NCI-H146 treated with DMSO at 0.1 percent for 48 hours (cell line): ENCODE data around the gene P4HB.

Source experiments
- DNase-seq: peaks from one replicate; lab custom pipeline; 2025; ENCODE audit not compliant: unreplicated experiment; lab: John Stamatoyannopoulos, UW

Gene P4HB

DNA sequence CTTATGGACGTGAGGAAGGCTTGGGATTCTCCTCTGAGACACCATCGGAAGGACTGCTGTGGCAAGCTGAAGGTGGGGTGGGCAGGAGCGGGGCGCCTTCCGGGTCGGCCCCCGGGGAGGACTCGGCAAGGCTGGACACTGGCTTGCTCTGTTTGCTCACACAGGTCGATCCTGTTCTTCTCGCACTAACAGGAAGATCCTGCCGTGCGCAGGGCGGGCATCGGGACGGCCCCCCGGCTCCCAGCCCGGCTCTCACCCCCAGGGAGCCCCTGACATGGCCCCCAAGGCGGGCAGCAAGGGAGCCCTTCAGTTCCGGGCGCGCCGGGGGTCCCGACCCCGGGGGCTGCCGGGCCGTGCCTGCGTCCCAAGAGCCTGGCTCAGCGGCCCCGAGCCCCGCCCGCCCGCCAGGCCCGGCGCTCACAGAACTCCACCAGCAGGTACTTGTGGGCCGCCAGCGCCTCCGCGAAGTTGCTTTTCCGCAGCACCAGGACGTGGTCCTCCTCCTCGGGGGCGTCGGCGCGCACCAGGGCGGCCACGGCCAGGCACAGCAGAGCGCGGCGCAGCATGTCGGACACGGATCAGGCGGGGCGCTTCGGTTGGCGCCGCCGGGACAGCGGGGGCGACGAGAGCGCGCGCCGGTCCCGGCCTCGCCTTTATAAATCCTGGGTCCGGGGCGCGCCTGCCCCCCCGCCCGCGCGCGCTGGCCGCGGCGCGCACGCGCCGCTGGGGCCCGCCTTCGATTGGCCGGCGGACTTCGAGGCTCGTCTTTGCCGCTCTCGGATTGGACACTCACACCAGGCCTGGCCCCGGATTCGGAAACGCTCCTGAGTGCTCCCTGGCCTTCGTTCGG, at the start of gene P4HB:
Gene P4HB, minus strand, starts transcription at position 630 of the 850 bp plus-strand sequence. Its CDS starts 64 bp downstream, at position 566.
- DNase-seq: no peak

DNA sequence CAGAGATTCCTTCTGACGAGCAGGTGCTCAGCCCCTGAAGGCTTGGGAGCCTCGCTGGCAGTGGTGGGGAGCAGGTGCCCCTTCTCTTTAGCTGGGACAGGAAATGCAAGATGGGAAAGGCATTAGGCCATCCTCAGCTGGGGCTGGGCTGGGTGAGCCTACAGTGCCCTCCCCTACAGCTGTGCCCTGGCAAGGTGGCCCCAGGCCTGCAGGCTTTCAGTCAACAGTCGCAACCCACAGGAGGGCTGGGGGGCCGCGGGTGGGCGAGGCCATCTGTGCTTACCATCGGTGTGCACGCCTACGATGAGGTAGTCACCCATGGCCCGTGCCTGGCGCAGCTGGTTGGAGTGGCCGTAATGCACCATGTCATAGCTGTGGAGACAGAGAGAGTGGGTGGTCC, 48.9 kb upstream of the P4HB start:
- no peak for DNase-seq

DNA sequence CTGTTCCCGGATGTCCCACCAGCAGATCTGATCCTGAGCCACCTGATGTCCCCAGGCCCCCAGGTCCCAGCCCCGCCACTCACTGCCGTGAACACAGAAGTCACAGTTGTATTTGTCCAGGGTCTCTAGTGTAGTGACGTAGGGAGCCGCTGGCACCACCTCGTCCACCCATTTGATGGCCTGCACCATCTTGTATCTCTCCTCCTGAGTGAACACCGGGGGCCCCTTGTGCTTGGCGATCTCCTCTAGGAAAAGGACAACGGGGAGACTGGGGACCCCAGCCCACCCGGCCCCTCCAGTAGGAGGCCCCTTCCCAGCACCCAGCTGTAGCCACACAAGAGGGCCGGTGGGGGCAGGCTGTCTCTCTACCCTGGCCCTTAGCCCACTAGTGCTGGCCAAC, 48.5 kb upstream of the P4HB start:
- no peak for DNase-seq

DNA sequence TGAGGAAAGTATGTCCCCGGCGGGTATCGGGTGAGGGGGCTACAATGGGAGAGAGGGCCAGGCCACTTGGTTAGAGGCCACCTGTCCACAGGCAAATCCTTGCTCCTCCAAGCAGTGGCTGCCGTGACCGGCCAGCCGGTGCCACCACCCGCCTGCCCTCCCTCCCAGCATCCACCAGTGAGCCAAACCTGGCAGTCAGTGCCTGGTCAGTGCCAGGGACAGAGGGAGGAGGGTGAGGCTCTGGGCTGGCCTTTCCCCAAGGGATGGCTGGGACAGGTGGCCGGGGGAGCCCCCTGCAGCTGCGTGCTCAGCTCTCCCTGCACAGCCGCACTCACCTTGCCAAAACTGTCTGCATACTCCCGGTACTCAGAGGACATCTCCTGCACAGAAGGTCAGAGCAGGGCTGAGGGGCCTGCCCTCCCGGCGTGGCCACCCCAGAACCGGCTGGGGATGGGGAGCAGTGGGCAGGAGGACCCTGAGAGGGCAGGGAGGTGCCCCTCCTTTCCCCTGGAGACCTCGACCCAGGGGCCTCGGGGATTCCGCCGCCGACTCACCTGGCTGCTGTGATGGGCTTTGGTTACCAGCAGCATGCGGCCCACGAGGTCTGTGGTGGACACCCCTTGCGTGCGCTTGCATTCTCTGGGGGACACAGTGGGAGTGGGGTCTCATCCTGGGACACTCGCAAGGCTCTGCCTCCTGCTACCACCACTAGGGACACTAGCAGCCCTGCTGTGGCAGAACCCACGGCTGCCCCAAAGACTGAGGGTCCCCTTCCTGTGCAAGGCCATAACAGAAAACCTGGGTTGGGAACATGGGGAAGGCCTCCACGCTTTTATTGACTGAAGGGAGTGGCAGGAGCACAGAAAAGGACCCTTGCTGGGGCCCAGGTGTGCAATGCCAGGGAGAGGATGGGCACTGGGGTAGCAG, 47.1 kb upstream of the P4HB start:
- no peak for DNase-seq

DNA sequence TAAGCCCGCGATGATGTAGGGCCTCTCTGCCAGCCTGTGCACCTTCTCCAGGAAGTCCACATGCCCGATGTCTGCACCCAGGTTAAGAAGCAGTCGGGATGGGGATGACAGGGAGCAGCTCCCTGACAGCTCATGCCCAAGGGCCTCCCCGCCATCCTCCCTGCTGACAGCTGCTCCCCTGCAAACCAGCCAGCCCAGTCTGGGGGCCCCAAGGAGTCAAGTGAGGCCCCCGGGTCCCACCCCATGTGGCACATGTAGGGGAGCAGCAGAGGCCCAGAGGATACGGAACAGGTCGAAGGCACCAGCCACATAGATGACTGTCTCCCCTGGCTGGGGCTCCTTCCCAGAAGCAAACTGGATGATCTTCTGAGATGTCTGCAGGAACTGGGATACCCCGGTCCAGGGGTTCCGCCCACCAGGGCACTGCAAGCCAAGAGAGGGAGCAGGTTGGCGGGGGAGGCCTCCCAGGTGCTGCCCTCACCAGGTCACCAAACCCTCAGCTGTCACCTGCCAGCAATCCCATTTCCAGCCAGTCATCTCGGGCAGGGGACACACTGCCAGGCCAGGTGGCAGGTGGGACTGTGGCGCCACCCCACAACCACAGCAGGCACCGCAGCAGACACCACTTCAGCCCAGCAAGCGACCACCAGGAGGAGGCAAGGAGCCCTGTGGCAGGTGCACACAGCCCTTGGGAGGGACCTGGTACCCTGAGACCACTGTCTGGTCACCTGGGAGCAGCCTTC, 46.3 kb upstream of the P4HB start:
- DNase-seq: no peak

DNA sequence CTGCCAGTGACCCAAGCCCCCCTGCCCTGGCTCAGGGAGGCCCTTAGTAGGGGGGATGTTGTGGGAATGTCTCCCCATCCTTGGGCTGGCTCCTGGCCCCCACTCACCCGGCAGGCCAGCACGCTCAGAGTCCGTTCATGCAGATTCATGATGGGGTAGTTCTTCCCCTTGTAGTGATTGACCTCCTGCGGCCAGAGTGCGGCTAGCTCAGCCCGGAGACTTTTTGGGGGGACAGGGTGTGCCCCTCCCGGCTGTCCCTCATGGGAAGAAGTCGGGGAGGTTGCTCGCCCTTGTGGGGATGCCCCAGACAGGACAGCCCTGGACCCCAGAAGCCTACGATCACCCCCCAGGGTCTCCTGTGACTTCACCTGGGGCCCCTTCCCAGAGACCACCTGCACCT, 45.7 kb upstream of the P4HB start:
- no peak for DNase-seq

DNA sequence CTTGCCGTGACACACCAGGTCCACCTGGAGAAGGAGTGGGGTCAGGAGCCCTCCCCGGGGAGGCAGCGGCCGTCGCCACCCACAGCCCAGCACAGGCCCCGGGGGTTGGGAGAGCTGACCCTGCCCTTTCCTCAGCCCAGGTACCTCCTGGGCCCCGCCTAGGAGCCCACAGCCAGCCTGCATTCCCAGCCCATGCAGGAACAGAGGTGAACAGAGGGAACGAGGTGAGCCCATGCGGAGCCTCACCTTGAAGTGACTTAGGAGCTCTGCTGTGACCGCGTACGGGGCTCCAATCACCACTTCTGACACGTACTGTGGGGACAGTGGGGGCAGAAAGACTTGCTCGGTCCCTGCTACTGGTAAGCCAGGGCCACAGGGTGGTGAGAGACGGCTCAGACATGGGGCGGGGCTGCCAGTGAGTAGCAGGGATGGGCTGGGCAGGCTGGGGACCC, 45.1 kb upstream of the P4HB start:
- no peak for DNase-seq

DNA sequence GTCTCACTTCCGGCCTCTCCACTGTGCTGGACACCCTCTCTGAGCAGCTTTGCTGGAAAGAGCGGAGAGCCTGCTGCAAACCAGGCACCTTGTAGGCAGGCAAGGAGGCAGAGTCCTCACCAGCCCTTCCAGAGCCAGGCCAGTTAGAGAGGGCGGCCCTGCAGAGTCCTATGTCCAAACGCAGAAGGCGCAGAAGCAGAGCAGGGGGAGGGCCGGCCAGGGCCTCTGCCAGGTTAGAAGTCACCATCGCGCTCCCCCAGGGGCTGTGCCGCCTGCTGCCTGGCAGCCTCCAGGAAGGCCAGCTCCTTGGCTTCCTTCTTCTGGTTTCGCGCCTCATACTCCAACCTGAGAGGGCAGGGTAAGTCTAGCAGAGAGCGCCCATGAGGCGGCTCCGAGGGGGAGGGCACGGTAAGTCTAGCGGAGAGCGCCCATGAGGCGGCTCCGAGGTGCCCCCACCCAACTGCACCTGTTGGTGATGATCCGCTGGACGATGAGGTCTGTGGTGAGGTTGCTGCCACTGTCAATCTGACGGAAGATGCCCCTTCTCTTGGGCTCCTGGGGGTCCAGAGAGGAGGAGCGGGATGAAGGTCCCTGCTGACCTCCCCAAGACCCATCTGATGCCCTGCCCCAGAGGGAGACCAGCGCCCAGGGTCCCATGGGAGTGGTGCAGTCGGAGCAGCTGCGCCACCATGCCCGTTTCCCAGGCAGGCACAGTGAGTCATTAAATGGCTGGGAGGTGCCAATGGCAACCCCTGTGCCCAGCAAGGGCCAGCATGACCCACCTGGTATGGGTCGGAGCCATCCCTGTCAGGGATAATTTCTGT, 44.5 kb upstream of the P4HB start:
- DNase-seq: no peak

DNA sequence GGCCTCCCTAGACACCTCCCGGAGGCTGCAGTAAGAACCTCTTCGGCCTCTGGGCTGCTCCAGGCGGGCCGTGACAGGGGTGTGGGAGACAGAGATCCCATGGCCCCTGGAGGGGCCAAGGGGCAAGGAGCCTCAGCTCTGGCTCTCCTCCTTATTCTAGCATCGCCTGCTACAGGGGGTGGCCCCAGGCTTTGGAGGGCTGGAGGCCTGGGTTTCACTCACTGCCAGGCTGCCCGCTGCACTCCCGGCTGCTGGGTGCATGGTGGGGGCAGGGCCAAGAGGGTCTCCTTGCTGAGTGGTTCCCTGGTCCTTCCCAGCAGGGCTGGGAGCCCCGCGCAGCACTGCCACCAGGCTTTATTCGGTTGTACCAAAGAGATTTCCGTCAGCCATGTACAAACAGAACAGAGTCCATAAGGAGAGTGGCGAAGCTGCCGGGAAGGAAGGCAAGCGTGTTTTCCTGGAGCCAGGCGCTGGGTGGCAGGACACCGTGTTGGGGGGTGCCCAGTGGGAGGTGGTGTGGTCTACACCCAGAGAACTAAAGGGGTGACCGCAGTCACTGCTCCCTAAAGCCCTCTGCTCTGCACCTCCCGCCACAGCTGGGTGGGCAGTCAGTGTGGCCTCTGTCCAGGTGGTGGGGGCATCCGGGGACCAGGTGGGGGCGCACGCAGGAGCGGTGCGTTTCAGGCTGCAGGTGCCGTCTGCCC, 43.7 kb upstream of the P4HB start:
- DNase-seq: no peak

DNA sequence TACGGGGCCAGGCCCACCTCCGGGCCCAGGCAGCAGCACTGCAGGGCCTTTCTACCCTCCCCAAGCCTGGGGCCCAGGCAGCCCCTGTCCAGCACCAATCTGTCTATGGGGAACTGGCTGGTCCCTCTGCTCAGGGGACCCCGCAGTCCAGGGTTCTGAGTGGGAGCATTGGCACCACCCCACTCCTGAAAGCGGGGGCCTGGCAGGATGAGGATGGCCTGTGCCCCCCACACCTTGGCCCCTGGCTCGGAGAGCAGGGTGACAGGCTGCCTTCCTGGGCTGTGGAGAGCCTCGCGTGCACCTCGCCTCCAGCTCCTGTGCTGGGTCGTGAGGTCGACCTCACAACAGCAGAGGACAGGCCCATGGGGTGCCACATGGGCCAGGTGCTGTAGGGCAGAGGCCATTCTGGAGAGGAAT, 43.1 kb upstream of the P4HB start:
- no peak for DNase-seq

DNA sequence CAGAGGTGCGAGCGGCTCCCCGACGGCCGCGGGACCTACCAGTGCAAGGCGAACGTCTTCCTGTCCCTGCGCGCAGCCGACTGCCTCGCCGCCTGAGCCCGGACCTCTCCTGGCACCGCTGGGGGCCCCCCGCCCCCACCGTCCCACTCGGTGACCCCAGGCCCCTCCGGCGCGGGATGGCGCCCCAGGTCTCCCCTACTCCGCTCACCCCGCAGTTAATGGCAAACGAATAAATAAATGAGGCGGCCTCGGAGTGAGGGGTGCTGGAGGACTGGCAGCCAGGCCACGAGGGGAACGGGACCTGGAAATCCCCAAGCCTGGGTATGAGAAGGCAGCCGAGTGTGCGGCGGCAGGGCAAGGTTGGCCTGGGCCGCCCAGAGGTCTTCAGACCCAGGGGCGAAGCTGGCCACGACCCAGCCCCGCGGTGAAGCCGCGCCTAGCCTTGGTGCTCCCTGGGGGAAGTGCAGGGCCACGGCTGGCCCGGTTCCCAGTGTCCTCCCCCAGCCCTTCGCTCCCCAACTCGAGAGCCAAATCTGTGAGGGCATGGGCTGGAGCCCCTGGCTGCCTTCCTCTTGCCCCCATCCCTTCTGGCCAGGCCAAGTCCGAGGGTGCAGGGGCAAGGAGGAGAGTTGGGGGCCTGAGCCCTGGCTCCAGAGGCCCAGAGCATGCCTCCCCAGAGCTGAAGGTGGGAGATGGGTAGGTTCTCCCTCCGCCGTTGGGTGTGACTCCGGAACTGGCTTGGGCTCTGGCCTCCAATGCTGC, 42.5 kb upstream of the P4HB start:
- no peak for DNase-seq

DNA sequence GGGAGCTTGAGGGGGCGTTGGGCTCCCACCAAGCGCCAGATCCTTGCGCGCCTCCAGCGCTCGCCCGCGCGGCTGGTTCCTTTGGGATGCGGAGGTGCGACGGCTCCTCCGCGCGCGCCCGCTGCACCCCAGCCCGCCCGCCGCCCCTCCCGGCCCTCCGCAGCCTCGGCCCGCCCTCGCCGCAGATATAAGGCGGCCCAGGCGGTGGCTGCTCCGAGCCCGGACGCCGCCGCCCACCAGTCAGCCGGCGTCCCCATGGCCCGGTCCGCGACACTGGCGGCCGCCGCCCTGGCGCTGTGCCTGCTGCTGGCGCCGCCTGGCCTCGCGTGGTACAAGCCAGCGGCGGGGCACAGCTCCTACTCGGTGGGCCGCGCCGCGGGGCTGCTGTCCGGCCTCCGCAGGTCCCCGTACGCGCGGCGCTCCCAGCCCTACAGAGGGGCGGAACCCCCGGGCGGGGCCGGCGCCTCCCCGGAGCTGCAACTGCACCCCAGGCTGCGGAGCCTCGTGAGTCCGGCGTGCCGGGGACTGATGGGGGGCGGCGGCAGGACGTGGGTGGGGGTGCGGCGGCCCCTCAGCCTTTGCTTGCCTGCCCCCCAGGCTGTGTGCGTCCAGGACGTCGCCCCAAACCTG, 41.8 kb upstream of the P4HB start, which contains the start of gene NPB:
Gene NPB, plus strand, starts transcription at position 216 of the 630 bp plus-strand sequence. Its CDS starts 40 bp downstream, at position 256.
- DNase-seq: no peak

DNA sequence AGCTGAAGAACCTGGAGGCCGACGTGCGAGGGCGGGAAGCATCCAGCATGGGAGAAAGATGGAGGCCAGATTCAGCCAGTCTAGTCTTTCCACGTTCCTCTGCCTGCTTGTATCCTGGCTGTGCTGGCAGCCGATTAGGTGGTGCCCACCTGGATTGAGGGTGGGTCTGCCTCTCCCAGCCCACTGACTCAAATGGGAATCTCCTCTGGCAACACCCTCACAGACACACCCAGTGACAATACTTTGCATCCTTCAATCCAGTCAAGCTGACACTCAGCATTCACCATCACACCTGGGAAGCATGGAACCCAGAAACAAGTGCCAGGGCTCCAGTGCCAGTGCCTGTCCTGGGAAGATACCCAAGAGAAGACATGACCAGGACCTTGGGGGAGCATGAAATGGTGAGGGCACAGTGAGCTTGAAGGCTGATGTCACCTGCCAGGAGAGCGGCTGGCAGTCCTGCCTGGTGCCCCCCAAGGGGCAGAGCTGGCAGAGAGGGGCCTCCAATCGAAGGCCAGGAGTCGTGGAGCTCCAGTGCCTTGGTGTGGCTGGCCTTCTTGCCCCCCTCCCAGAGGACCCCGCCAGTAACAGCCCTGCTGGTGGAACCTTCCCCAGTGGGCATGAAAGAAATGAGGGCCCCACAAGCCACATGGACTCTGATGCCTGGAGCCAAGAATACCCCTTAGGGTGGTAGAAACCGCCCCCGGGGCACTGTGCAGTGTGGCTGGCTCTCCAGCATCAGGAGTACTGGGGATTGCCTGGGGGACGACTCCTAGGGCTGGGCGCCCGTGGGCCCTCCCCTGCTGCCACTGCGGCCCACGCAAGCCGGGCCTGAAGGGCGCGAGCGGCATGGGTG, 41.1 kb upstream of the P4HB start:
- no peak for DNase-seq

DNA sequence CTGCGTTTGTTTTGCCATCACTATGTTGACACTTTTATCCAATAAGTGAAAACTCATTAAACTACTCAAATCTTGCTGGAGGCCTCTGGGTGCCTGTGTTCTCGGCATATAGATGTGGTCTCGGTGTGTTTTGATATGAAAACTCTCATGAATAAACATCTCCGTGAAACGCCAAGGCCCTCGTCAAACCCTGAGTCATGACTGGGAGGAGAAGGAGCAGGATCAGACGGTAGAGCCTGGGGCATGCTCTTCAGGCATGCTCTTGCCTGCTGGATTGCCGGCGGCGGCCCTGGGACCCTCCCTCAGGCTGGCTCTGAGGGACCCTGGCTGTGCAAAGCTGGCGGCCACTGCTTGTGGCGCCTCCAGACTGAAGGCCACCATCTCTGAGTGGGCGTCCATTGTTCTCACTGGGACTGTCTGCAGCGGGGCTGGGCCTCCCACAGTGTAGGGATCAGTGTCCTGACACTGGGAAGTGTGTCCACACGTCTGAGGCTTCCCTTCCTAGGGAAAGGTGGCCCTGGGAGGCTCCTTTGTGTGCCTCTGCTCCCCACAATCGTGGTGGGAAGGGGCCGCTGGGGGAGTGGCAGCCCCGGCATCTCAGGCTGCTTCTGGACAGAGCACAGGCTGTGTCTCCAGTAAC, 40.0 kb upstream of the P4HB start:
- no peak for DNase-seq

DNA sequence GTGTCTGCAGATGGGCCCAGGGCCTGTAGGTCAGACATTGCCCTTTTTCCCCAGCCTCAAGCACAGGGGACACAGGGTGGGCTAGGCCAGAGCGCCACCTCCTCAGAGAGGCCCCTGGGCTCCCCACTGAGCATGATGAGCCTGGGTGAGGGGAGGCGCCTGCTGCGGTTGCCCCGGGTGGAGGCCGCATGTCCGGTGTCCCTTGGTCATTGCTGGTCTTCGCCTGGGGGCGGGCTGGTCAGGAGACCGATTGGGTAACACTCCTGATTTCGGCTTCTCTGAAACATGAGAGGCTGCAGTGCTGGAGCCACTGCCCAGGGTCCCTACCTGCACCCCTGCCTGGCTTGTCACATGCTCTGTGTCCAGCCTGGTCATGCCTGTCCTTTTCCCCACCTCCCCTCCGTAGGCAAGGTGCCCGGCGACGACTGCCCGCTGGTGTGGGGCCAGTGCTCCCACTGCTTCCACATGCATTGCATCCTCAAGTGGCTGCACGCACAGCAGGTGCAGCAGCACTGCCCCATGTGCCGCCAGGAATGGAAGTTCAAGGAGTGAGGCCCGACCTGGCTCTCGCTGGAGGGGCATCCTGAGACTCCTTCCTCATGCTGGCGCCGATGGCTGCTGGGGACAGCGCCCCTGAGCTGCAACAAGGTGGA, 39.3 kb upstream of the P4HB start:
- DNase-seq: no peak

DNA sequence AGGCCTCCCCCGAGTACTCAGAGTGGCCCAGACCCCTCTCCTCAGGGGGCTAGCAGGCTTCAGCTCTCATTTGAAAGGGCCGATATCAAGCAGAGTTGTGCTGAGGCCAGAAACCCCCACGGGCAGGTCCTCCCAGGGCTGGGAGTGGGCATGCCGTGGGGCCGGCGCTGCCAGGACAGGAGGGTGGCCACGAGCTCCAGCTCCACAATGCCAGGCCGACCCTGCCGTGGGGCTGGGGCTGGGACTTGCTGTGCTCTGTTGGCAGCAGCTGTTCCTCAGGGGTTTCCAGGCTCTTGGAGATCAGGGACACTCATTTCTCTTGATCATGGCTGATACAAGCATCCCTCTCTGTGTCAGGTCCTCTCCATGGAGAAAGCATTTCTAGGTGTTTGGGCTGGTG, 38.5 kb upstream of the P4HB start:
- DNase-seq: no peak
